ENCODE measurements around the gene KDM1A. TPM values are rescaled to one million over a fixed set of nuclear protein-coding genes. Genes with fewer than 3 reads are reported as not detected.

KDM1A gene
- total RNA-seq, 1 experiment from 2014 or later = 204 TPM

DNA sequence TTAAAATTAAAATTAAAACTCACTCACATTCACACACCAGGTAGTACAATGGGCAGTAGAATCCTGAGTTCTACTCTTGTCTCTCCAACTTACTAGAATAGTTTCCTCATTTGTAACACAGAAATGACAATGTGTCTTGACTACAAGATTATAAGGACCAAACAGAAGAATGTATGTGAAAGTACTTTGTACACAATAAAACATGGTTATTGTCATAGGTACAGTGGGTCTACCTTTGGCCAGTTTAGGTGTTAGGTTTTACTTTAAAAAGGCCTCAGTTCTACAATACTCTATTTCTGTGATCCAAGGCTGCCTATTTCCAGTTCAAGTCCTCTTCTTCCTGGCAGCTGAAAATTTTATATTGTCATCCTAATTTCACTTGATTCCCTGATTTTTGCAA, 99.1 kb downstream of the KDM1A start:
- Mint-ChIP-seq H3K4me3 (no peak overlapping the region), H3K27ac (no peak overlapping the region), H3K36me3 (ENCODE audit: insufficient read depth in 1 of 3, low read depth in 3 of 3) (no peaks in the 10 kb centered on the region), H3K9me3 (no peaks in the 10 kb centered on the region), H3K4me1 (peaks cover 18 to 19% of the 10 kb centered on the region in 2 experiments), H3K27me3 (ENCODE audit: low read depth) (no peaks in the 10 kb centered on the region)
- no peak overlapping the region for H2BK120ac ChIP-seq (ENCODE audit: low read depth, low read length, poor library complexity, severe bottlenecking)
- no peaks in the 10 kb centered on the region for H3K9me3 ChIP-seq (ENCODE audit: control insufficient read depth, low read depth, low read length)
- no peak overlapping the region for H4K91ac ChIP-seq (ENCODE audit: insufficient read length, low read depth, low read length)
- H3K4me2 ChIP-seq (ENCODE audit: insufficient read depth, insufficient read length, low read length) = no peak overlapping the region
- no peak overlapping the region for H2BK12ac ChIP-seq (ENCODE audit: insufficient read length, low read depth, low read length)
- no peak overlapping the region for H3K27ac ChIP-seq (ENCODE audit: insufficient read length, low read depth, low read length)
- no peak for TF ChIP-seq CTCF (conservative IDR thresholded peaks at IDR 0.05)
- H4K8ac ChIP-seq (replicated peaks; ENCODE audit: insufficient read length, low read depth, low read length) = no peak overlapping the region
- no peak overlapping the region for H2AFZ ChIP-seq (ENCODE audit: low read length)
- H3K4me1 ChIP-seq (ENCODE audit: insufficient read depth, low read length) = peaks cover 4% of the 10 kb centered on the region
- H3K18ac ChIP-seq (ENCODE audit: insufficient read length, low read depth, low read length) = no peak overlapping the region
- no peak overlapping the region for H3K56ac ChIP-seq (ENCODE audit: insufficient read length, low read depth, low read length)
- peaks cover 24% of the 10 kb centered on the region; the same call in 1 of the 2 replicates for H3K79me2 ChIP-seq (ENCODE audit: insufficient read depth, low read length)
- no peak overlapping the region for H3K14ac ChIP-seq (ENCODE audit: insufficient read depth, low read length)
- no peak overlapping the region for H3K23ac ChIP-seq (ENCODE audit: insufficient read length, low read depth, low read length)
- no peaks in the 10 kb centered on the region for H3K23me2 ChIP-seq (ENCODE audit: insufficient read length, low read depth, low read length, poor library complexity, severe bottlenecking)
- no peak overlapping the region for H2BK20ac ChIP-seq (ENCODE audit: low read depth, low read length, poor library complexity, severe bottlenecking)
- no peak overlapping the region for H2AK5ac ChIP-seq (ENCODE audit: insufficient read length, low read length)
- no peaks in the 10 kb centered on the region for H4K20me1 ChIP-seq (ENCODE audit: control insufficient read depth, insufficient read depth, insufficient read length)
- H3K4ac ChIP-seq (ENCODE audit: low read depth, low read length) = no peak overlapping the region
- no peak overlapping the region for H3K9ac ChIP-seq (ENCODE audit: extremely low read depth, insufficient read length, low read length)
- no peak overlapping the region for H2BK15ac ChIP-seq (ENCODE audit: low read depth, low read length)
- H3T11ph ChIP-seq (ENCODE audit: low read length) = no peak overlapping the region
- peaks cover 9% of the 10 kb centered on the region for H3K79me1 ChIP-seq (ENCODE audit: insufficient read depth, low read depth, low read length, poor library complexity, severe bottlenecking)
- no peak overlapping the region for H2BK5ac ChIP-seq (ENCODE audit: insufficient read length, low read length)
- no peak for DNase-seq
- no peaks in the 10 kb centered on the region for H3K27me3 ChIP-seq (ENCODE audit: insufficient read depth, low read length)
- no peak overlapping the region for H4K5ac ChIP-seq (ENCODE audit: insufficient read length, low read depth, low read length)

Measured in H9 (cell line).